Stimulated activated CD8-positive, alpha-beta memory T cell treated with anti-CD3 and anti-CD28 coated beads, Interleukin-7, amount 100 ng/mL, for 48 hours (primary cell): ENCODE results near the gene TCERG1L.

Source experiments
- DNase-seq, 2 donors: peaks; one replicate each; pipeline ENCODE4 v3.0.0-alpha.2; 2020; ENCODE audit warnings: low read depth in 1 of 2; ENCODE audit errors: extremely low read depth in 1 of 2

The TCERG1L gene

DNA sequence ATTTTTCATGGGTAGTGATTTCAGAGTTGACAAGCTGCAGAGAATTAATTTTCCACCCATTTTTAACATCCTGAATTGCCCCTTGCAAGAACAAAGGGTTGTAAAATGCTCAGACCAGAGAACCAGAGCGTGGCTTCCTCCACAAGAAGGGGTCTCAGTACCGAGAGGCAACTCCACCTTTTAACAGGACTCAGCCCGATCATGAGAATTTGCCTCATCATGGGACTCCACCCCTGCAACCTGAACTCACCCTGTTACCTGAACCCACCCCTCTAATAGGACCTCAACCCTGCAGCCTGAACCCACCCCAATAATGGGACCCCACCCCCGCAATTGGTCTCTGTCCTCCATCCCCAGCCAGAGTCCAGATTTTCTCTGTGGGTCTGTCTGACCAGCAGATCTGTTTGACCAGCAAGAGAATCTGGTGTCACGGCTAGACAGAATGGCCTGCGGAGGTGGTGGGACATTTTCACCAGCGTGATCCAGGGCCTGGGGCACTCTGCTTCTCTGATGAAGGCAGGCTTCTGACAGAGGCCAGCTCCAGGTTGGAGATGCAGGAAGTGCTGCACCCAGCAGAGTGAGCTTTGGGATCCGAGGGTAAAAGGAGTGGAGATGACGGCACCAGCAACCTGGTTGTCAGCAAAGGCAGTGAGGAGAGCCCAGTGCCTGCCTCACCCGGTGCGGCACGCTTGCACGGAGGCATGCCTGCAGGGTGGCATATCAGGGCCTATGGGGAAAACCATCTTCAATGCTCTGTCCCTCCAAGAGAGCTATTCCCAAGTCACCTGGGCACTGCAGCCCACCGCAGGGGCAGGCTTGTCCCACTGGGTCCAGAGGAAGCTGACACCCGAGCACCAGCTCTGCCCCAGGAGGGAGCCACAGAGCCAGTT, 136.6 kb downstream of the TCERG1L start:
- no peak for DNase-seq

GRCh38 chr10:131174211-131174565, 137.3 kb downstream of the TCERG1L start:
- no peak for DNase-seq

- no peak for DNase-seq
These were observed 137.9 kb downstream of the TCERG1L start for GRCh38 chr10:131173484-131174210.

GRCh38 chr10:131172433-131172832, 139.1 kb downstream of the TCERG1L start:
- no peak for DNase-seq

- no peak for DNase-seq
These were observed 142.4 kb downstream of the TCERG1L start for GRCh38 chr10:131169146-131169545.

GRCh38 chr10:131168238-131168875, 143.2 kb downstream of the TCERG1L start:
- DNase-seq = no peak

DNA sequence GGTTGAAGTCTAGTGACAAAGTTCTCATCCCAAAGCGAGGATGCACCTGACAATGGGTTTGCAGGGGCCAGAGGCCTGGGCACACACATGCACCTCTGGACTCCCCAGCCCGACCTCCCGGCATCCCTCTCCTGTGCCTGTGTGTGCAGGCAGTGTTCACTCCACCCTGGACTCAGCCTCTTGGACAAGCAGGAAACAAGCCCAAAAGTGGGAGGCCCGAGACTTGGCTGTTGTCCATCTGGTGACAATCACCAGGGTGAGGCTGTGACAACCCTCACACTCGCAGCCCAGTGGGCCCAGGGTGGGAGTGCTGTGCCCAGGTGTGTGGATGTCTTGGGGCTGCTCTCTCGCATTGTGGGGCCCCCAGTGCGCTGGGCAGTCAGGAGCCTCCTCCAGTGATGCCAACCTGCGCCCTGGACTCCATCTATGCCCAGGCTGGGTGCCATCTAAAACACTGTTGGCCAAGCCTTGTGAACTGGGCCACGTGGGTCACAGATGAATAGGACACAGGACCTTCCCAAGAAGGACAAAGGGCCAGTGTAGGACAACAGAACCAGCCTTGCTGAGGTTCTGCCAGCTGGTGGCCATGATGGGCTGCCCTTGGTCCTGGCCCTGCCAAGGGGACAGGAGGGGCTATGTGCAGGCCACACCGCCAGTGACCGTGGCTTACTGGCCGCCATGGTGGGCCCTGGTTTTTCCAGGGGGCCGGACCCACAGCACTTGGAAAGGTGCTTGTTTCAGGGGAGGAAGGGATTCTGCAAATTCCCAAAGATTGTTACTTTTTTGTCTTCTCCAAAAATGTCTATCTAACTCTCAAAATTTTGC, 144.3 kb downstream of the TCERG1L start:
- no peak for DNase-seq

DNA sequence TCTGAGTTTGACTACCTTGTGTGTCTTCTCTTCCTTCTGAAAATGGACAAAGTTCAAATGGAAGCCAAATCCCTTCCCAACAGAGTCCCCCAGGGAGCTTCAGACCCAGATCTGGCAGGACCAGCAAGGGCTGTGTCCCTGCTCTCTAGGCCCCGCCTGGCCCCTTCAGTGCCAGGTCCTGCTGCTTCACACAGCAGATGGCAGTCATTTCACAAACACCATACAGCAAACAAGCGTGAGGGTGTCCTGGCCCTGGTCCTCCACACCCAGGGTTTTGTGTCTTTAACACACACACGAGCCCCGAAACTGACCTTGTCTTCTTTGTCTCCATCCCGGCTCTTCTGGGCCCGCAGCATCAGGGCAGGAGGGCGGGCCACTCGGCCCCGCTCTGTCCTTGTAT, 145.0 kb downstream of the TCERG1L start:
- DNase-seq = no peak

DNA sequence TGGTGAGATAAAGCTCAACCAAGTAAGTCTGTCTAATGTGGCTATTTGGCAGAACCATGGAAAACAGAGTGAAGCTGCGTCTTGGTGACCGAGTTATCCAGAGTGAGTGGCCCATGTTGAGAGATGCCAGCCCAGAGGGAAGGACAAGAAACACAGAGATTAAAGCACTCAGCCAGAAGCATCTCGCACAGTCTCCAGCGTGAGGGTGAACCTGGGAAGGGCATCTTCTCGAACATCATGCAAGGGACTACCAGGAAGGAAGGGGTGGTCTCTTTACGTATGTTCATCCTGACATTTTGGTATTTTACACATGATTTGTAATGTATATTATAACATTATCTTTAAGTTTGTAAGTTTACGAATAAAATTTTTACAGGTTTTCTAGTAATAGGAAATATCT, 146.4 kb downstream of the TCERG1L start:
- no peak for DNase-seq

DNA sequence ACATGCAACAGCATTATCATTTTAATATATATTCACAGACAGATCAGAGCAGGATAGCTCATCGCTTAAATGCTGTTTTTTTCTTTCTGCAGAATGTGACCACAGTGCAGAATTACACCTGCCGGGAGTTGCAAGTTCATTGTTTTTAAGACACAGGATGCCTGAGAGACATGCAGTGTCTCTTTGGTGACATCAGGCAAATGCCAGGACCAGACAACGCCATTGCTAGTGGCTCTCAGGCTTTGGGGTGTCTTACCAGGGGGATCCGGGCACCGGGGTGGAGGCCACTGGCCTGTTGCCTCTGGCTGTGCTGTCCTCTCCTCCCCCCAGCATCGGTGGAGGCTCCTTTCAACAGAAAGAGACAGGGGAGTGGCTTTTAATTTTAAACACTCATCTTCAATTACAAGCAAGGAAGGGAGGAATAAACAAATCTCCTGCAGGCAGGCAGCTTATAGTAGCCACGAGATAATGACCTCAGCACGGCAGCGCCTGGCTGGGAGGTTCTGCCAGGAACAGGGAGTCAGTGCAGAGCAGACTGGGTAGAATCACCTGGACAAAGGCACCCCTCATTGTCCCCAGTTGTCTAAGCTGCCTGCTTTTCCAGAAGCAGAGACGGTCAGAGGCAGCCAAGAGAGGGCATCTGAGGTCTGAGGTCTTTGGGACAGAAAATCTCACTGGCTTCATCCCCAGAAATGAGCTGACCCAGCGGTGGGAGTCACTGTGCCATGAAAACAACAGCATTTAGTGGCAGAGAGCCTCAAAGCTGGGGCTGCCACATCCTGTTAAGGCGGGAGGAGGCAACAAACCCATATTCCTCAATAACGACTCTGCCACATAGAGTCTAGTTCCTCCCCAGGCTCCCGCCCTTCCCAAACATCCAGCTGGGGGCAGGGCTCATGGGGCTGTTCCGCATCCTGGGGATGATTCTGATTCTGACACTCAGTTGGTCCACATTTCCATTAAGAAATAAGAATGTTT, 148.4 kb downstream of the TCERG1L start:
- no peak for DNase-seq

DNA sequence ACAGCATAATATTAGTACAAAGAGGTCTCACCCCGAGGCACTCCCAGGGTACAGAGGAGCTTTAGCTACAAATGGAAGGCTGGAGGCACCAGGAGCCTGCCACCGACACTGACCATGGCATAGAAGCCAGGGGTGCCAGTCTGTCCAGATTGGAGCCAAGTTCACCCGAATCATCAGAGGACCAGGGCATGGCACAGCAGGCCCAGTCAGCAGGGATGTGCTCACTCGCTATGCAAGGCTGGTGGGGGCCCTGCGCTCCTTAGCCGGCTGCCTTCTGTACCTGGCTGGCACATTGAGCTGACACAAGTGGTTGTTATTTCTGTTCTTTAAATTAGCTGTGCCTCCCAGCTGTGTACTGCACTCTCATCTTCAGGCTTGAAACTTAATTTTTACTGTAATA, 149.3 kb downstream of the TCERG1L start:
- DNase-seq = no peak

- no peak for DNase-seq
These were observed 150.4 kb downstream of the TCERG1L start for GRCh38 chr10:131161087-131161486.

- DNase-seq = no peak
These were observed 151.2 kb downstream of the TCERG1L start for GRCh38 chr10:131160219-131160875.

DNA sequence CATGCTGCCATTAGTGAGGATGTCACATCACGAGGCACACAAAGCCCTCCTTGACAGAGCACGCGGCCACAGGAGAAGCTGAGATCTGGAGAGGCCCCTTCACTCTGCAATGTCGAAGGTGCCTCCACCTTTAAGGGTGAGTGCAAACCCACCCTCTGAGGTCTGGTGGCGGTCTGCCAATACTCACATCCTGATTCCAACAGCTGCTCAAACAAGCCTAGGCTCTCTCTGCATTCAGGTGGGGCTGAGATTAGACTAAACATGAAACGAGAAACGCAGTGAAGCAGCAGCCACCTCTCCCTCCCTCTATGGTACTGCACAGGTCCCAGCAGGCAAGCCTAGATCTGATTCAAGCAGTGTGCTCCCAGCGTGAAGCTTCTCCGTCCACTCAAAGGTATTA, 151.8 kb downstream of the TCERG1L start:
- DNase-seq = no peak

- no peak for DNase-seq
These were observed 152.8 kb downstream of the TCERG1L start for GRCh38 chr10:131158695-131159094.

GRCh38 chr10:131157899-131158298, 153.6 kb downstream of the TCERG1L start:
- no peak for DNase-seq

- no peak for DNase-seq
These were observed 155.7 kb downstream of the TCERG1L start for GRCh38 chr10:131155876-131156230.

DNA sequence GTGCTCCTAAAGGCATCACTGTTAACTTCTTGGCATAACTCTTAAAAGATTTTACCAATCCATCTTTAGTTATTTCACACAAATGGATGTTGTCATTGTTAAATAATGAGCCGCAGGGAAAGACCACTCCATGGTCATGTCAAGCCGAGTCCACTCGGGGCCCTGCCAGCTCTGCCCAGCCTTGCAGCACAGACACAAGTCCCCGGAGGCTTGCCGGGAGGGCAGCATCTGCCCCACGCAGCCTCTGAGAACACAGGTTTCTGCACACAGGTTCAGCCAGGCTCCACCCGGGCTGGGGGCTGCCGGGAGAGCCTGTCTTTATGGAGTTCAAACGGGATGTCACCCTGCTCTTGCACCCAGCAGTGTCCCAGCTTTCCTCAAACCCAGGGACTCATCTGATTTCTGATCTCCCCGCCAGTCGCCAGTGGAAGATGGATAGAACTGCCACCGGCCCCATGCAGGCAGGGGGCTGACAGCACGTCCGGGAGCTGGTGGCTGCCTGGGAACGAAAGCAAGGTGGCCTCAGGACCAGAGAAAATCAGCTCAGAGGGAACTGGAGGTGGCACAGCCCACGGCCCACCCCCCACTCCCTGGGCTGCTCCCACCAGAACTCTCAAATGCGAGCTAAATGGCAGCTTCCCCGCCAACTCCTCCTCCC, 156.2 kb downstream of the TCERG1L start:
- no peak for DNase-seq
